ENCODE data around the gene GGA1. TPM values are rescaled to one million over a fixed set of nuclear protein-coding genes. Genes with fewer than 3 reads are reported as not detected.
A peak's percentile ranks its signal among the peaks of the same experiment; 100 is the strongest.

GGA1 gene
- total RNA-seq, 1 experiment from 2014 or later: 34.0 TPM

- no peak for DNase-seq (ENCODE audit: low read depth)
These were observed 18.9 kb downstream of the GGA1 start for GRCh38 chr22:37627545-37627944.

DNA sequence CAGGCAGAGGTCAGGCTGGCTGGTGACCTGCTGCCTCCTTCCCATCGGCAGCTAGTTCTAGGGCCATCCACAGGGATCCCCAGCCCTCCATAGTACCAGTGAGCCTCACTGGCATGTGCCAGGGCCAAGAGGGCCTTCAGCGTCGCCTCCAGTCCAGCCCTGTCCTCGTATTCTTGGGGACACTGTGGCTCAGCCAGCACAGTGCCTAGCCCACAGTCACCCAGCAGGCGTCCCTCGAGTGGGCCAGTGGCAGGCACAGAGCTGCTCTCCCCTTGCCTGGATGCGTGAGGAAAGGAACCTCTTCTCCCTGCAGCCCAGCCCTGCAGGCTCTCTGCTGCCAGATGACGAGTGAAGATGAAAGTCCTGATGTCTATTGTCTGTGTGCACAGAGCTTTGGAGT lies 20.2 kb downstream of the GGA1 start:
- no peak for DNase-seq (ENCODE audit: low read depth)

- DNase-seq (ENCODE audit: low read depth): no peak
These were observed 21.3 kb downstream of the GGA1 start for GRCh38 chr22:37629928-37630327.

DNA sequence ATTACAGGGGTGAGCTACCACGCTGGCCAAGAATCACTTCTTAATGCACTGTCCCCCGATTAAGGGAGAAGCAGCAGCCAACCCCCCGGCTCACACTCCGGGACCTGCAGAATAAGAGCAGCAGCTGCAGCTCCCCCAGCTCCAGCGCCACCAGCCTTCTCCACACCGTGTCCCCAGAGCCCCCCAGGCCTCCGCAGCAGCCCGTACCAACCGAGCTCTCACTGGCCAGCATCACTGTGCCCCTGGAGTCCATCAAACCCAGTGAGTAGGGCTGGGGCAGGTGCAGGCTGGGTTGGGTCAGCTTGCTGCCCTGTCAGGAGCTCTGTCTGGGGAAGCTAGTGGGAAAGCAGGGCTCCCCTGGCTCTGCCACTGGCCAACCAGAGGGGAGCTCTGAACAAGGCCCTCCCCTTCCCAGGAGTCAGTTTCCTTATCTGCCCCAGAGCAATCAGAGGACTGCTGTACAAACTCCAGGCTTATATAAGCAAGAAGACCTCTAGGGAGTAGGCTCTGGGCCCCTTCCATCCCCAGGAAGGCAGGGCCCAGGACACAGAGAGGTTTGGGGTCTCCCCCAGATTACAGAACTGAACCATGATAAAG lies 22.3 kb downstream of the GGA1 start:
- DNase-seq (ENCODE audit: low read depth): no peak

- no peak for DNase-seq (ENCODE audit: low read depth)
These were observed 23.0 kb downstream of the GGA1 start for GRCh38 chr22:37631448-37632173.

- no peak for DNase-seq (ENCODE audit: low read depth)
These were observed 23.8 kb downstream of the GGA1 start for GRCh38 chr22:37632174-37633088.

DNA sequence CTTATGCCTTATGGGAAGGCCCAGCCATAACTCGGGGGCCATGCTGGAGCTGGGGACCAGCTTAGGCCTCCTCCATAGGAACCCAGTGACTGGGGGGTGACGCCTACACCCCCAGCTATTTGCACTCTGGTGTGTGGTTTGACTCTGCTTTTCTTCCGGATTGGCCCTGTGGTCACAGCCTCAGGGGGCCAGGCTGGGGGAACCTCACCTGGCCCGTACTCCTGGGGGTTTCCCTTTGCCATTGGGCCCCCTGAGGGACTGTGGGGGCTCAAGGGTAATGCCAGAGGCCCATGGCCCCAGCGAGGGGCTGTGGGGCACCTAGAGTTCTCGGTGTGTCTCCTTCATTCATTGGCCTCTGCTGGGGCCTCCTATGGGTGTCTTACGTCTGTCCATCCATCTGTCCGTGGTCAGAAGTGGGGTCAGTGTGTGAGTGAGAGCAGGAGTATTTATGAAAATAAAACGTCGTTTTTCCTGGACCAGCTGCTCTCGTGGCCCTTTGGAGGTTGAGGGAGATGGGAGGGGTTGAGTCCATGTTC lies 24.5 kb downstream of the GGA1 start:
- no peak for DNase-seq (ENCODE audit: low read depth)

DNA sequence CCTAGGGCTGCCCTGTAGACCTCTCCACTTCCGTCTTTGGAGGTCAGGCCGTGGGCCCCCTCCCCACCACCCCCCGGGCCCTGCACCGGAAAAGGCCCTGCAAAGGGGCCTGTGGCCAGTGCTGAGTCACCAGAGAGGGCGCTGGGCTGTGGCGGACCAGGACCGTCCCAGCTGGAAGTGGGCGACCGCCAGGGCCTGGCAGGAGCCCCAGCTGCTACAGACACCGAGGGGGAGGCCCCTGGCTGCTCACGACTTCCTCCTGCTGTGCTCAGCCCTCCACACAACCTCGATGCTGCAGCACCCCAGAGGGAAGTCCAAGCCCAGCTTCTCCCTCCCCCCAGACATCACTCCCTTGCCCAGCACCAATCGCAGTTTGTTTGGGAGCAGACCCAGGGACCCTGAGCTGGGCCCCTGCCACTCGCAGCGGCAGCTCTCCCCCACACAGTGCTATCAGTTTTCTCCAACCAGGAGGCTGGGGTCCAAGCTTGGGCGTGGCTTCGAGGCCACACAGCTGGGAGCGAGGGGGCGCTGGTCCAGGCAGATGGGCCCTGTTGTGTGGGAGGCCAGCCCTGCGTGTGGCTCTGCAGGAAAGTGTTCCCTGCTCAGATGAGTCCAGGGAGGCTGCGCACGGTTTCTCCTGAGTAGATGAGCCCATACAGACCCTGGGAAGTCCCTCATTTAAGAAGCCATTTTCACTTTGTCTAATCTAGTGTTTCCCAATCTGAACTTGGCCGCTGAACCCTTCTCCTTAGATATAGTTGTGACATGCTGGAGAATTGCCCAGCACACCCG lies 25.2 kb downstream of the GGA1 start:
- DNase-seq (ENCODE audit: low read depth): peak; percentile 80

- DNase-seq (ENCODE audit: low read depth): no peak
These were observed 25.8 kb downstream of the GGA1 start for GRCh38 chr22:37634417-37634924.

DNA sequence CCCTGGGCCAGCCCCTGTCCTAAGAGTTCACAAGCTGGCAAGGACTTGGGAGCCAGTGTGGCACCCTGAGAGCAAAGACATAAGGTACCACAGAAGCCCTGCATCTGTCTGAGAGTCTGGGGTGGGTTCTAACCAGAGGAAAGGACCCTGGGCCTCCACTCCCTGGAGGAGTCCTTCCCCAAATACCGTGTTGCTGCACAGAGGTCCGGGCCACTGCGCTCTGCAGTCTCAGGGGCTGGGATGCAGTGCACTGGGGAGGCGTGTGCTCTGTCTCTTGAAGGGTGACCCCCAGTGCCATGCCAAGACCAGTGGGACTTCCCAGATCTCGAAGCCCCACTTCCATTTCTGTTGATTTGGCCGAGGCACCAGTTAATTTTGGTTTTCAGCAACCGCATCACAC lies 26.5 kb downstream of the GGA1 start:
- no peak for DNase-seq (ENCODE audit: low read depth)

DNA sequence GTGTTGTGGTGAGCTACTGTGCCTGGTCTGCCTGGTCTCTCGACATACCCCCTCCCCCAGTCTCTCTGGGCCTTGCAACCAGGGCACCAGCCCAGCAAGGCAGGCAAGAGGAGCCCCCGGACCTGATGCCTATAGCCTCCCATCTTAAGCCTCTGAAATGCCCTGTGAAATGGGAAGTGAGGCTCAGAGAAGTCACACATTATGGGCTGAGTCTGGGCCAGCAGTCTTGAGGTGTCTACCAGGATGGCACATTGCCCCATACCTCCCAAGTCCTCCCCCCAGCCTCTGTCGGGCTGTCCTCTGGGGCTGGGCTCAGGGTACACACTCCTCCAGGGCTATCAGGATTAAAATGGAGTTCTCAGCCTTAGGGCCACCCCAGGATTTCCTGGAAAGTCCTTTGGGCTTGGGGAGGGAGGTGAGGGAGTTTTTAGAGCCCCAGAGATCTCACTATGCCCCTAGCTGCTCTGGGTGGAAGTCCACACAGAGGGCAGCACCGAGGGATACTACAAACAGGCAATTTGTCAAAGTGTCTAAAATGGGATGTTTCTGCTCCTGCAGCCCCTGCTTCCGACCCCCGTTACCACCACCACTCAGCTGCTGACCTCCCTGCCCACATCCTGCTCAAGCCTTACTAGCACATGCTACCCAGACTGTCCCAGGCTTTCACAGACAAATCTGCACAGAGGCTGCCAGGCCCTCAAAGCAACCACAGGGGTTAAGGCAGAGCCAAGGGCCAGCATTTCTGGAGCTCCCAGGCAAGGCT lies 27.7 kb downstream of the GGA1 start:
- peak; percentile 84 for DNase-seq (ENCODE audit: low read depth)

DNA sequence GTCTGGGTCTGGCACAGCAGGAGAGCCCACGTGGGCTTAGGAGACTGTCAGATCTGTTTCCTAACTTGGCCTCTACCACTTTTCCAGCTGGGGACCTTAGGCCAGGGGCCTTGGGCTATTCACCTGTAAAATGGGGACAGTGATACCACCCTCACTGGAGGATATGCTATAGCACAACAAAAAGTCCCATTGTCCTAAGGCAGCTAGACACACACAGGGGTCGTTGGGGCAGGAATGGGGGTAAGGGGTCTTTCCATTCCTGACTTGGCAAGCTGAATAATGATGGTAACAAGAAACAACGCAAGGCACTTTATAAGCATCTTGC lies 28.3 kb downstream of the GGA1 start:
- DNase-seq (ENCODE audit: low read depth): no peak

- no peak for DNase-seq (ENCODE audit: low read depth)
These were observed 29.9 kb downstream of the GGA1 start for GRCh38 chr22:37638391-37639069.

- DNase-seq (ENCODE audit: low read depth): no peak
These were observed 30.6 kb downstream of the GGA1 start, which contains the start of gene SH3BP1 for GRCh38 chr22:37639070-37639760. TSS of gene SH3BP1 (plus strand) at chr22:37639669. CDS start at chr22:37639788, 119 bp downstream.

DNA sequence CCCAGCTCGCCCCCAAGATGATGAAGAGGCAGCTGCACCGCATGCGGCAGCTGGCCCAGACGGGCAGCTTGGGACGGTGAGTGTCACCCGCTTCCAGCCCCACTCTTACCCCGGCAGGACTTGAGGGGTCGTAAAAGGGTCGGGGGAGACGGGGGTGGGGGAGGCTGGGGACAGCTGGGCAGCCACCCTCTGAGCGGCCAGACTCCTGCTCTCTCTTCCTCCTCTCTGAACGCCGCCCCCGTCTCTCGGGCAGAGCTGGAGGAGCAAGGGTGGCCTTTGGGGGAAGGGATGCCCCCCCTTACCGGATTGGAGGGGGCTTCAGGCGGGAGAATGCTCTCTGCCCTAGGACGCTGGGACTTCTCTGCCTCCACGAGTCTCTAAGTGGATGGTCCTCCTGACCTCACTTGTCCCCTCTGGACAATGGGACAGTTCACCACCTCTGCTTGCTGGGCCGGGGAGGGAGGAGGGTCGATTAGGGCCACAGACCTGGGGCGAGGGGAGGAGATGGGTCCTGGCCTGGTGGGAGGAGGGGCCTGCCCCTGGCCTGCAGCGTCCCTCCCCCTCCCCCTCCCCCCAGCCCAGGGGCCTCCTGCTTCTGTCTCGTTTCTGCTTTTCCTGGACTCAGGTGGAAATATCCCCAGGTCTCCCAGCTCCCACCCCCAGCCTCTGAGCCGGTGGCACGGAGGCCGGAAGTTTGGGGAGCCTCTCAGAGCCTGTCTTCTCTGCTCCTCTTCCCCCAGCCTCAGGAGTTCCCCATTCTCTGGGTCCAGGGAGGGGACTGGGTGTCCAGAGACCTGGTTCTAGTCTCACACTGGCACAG lies 31.3 kb downstream of the GGA1 start:
- DNase-seq (ENCODE audit: low read depth): no peak

DNA sequence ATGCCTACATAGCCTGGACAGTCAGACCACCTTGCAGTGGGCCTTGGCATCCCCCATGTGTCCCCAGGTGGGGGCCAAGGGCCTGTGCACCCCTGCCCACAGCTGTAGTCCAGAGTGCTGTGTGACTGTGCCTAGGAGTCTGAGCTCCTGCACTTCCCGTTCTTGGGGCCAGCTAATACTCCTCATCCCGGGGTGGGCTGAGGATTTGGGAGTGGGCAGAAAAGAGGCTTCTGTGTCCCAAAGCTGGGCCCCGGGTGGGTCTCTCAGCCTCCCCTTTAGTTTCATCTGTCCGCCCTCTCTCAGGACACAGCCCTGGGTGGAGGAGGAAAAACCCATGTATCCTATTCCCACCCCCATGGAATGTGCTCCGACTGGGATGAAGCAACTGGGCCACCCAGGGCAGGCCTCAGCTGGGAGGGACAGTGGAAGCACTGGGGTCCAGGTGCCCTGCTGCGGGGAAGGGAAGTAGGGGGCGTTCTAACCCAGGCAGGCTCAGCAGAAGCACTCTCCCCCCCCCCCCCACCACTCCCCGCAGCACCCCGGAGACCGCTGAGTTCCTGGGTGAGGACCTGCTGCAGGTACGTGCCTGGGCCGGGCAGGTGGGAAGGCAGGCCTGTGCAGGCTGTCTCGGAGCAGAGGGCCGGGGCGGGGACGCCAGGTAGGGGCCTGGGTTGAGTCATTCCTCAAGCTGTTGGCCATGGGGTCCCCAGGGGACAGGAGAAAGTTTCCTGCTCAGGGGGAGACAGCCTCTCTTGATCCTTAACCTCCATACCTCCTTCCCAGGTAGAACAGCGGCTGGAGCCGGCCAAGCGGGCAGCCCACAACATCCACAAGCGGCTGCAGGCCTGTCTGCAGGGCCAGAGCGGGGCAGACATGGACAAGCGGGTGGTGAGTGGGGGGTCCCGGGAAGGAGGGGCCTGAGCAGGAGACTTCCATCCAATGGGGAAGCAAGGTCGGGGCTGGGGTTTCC lies 32.2 kb downstream of the GGA1 start:
- no peak for DNase-seq (ENCODE audit: low read depth)

DNA sequence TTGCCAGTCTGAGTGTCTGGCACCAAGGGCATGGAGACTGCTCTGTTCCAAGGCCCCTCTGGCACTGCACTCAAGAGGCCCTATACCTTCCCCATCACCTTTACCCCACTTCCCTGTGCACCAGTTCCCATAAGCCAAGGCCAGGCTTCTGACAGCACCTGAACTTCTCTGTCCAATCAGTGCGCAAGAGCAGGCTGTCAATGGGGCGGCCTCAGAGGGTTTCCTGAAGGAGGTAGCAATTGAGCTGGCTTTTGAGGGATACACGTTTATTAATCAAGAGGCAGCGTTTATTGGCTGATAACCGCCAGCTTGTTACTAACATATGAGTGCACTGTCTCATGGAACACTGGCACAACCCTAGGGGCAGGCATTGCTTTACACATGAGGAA lies 32.9 kb downstream of the GGA1 start:
- no peak for DNase-seq (ENCODE audit: low read depth)

All from HT1080 (cell line).